Measurements from ENCODE around the gene CALML5. TPM values are rescaled to one million over a fixed set of nuclear protein-coding genes. Genes with fewer than 3 reads are reported as not detected.

Gene CALML5
- total and polyA plus RNA-seq, 9 of the 15 experiments (the other 6 are each of a cell fraction or from before 2014, with no cell fraction given) = not detected

DNA sequence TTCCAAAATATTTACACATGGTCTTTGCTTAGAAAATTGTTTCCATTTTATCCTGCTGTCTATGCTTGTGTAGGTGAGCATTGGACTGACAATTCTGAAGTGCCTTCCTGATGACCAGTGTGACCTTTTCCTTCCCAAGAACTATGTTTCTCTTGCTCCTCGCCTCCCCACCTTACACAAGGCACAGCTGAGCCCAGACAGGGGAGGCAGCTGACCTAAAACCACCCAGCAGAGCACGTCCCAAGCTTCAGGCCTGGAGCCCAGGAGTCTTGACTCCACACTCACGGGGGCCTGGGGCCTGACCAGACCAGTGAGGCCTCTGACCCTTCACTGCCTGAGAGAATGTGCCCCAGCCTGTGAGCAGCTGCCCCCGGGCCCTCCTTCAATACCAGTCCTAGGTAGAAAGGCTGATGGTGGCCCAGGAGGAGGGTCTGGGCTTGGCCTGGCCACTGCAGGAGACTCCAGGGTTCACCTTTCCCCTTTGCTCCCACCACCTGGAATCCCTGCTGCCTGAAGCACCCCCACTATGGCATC, 7.0 kb downstream of the CALML5 start:
- no peak overlapping the region for H3K4me3 ChIP-seq
- TF ChIP-seq POLR3G (IDR thresholded peaks at IDR 0.05; ENCODE audit: extremely low read depth, insufficient read length, insufficient replicate concordance) = no peak
- no peak for TF ChIP-seq ZNF444 (CRISPR knock-in tag; IDR thresholded peaks at IDR 0.05)
- TF ChIP-seq ZNF217 (CRISPR knock-in tag; IDR thresholded peaks at IDR 0.05) = no peak
- H3K4me1 ChIP-seq (replicated peaks in 1 of 2; ENCODE audit: control insufficient read depth in 2 of 2, insufficient read depth in 2 of 2, low read length in 2 of 2) = peaks cover 20 to 43% of the 10 kb centered on the region in 2 experiments
- CTCF ChIA-PET (ENCODE audit: low intra/inter-chr PET ratio) = no interaction called here
- POLR2A ChIA-PET = interaction anchor here (0.6 to 1.1 kb wide), 3 partner anchors 14 to 24 kb away, joined by 3 read pairs; no protein-coding TSS in a partner anchor
- 0 out of 2 replicates have a peak overlapping the region, but pooled peaks have one; percentile 40 for H2AFZ ChIP-seq (ENCODE audit: low read depth, low read length)
- no peaks in the 10 kb centered on the region for H3K36me3 ChIP-seq (ENCODE audit: control insufficient read depth, insufficient read depth, low read length)
- in situ Hi-C loops (cut with MboI) (no loop called here), intact Hi-C loops (cut with micrococcal nuclease) (no loop called here)
- FAIRE-seq (no peak), DNase-seq (ENCODE audit: extremely low read depth in 1 of 4, low spot score in 3 of 4) (no peak), ATAC-seq (no peak)
- H3K9me3 ChIP-seq (replicated peaks; ENCODE audit: control insufficient read depth, insufficient read depth, low read depth, low read length) = no peaks in the 10 kb centered on the region
- H3K27me3 ChIP-seq (ENCODE audit: control insufficient read depth in 2 of 2, insufficient read depth in 2 of 2, low read length in 2 of 2) = no peaks in the 10 kb centered on the region
- H3K9ac ChIP-seq (ENCODE audit: insufficient read depth in 1 of 2, low read depth in 2 of 2, low read length in 2 of 2) = peak overlapping the region in 1 of 2 experiments; percentile 33; a peak in 1 of 4 replicates
- H4K20me1 ChIP-seq (replicated peaks; ENCODE audit: control insufficient read depth, insufficient read depth, low read length) = no peaks in the 10 kb centered on the region
- no TSS peak for BruUV-seq (replicated peaks)
- H3K4me2 ChIP-seq (ENCODE audit: insufficient read depth, low read length) = no peak overlapping the region
- H3K27ac ChIP-seq (ENCODE audit: extremely low read depth, low read depth, low read length) = no peak overlapping the region
- H3K79me2 ChIP-seq (ENCODE audit: control insufficient read depth, insufficient read depth, low read length) = peaks cover 11% of the 10 kb centered on the region
- H3K9me1 ChIP-seq (ENCODE audit: control insufficient read depth, insufficient read depth, low read length) = no peaks in the 10 kb centered on the region
- WGBS (ENCODE audit: insufficient coverage, low coverage, missing lambda C conversion rate) = 58% methylated on average over 3 of the region's 4 CpGs

DNA sequence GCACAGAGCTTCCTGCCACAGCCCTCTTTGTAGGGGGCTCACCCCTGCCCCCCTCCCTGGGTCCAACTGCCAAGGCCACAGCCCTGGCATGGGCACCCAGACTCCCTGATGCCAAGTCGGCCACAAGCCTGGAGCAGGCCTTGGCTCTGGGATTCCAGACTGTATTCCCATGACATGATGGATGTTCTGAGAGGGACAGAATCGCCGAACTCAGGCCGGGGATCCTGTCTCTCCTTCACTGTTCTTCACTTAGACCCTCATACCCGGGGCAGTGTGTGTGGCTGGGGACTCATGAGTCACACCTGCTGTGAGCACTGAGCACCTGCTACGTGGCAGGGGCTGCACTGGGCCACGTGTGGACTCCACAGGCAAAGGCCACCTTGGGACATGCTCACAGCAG, 7.9 kb downstream of the CALML5 start:
- BruUV-seq (replicated peaks) = no TSS peak
- H3K4me1 ChIP-seq (replicated peaks in 1 of 2; ENCODE audit: control insufficient read depth in 2 of 2, insufficient read depth in 2 of 2, low read length in 2 of 2) = peaks cover 15 to 43% of the 10 kb centered on the region in 2 experiments
- H3K79me2 ChIP-seq (ENCODE audit: control insufficient read depth, insufficient read depth, low read length) = peaks cover 20% of the 10 kb centered on the region
- TF ChIP-seq, protein P1, sequence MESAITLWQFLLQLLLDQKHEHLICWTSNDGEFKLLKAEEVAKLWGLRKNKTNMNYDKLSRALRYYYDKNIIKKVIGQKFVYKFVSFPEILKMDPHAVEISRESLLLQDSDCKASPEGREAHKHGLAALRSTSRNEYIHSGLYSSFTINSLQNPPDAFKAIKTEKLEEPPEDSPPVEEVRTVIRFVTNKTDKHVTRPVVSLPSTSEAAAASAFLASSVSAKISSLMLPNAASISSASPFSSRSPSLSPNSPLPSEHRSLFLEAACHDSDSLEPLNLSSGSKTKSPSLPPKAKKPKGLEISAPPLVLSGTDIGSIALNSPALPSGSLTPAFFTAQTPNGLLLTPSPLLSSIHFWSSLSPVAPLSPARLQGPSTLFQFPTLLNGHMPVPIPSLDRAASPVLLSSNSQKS (CRISPR knock-in tag; IDR thresholded peaks at IDR 0.05) = no peak
- TF ChIP-seq MTF1 (CRISPR knock-in tag; IDR thresholded peaks at IDR 0.05; ENCODE audit: borderline replicate concordance) (no peak), ETV6 (IDR thresholded peaks at IDR 0.05; ENCODE audit: borderline replicate concordance in 1 of 2, low read depth in 2 of 2, low read length in 1 of 2) (no peak), ETV6 (CRISPR knock-in tag; IDR thresholded peaks at IDR 0.05; ENCODE audit: borderline replicate concordance) (no peak), TCFL5 (CRISPR knock-in tag; conservative IDR thresholded peaks at IDR 0.05) (no peak)
- TF ChIP-seq, protein P2, sequence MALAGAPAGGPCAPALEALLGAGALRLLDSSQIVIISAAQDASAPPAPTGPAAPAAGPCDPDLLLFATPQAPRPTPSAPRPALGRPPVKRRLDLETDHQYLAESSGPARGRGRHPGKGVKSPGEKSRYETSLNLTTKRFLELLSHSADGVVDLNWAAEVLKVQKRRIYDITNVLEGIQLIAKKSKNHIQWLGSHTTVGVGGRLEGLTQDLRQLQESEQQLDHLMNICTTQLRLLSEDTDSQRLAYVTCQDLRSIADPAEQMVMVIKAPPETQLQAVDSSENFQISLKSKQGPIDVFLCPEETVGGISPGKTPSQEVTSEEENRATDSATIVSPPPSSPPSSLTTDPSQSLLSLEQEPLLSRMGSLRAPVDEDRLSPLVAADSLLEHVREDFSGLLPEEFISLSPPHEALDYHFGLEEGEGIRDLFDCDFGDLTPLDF (CRISPR knock-in tag; IDR thresholded peaks at IDR 0.05) = no peak
- TF ChIP-seq, protein P3, sequence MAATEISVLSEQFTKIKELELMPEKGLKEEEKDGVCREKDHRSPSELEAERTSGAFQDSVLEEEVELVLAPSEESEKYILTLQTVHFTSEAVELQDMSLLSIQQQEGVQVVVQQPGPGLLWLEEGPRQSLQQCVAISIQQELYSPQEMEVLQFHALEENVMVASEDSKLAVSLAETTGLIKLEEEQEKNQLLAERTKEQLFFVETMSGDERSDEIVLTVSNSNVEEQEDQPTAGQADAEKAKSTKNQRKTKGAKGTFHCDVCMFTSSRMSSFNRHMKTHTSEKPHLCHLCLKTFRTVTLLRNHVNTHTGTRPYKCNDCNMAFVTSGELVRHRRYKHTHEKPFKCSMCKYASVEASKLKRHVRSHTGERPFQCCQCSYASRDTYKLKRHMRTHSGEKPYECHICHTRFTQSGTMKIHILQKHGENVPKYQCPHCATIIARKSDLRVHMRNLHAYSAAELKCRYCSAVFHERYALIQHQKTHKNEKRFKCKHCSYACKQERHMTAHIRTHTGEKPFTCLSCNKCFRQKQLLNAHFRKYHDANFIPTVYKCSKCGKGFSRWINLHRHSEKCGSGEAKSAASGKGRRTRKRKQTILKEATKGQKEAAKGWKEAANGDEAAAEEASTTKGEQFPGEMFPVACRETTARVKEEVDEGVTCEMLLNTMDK (IDR thresholded peaks at IDR 0.05; ENCODE audit: borderline replicate concordance, insufficient read depth, low read depth, low read length, poor library complexity, severe bottlenecking) = no peak

More for the DNA sequence above, 7.9 kb downstream of the CALML5 start:
- H3K4me3 ChIP-seq = no peak overlapping the region
- H3K27me3 ChIP-seq (ENCODE audit: control insufficient read depth in 2 of 2, insufficient read depth in 2 of 2, low read length in 2 of 2) = no peaks in the 10 kb centered on the region
- in situ Hi-C loops (cut with MboI) (no loop called here), intact Hi-C loops (cut with micrococcal nuclease) (no loop called here)
- H4K20me1 ChIP-seq (replicated peaks; ENCODE audit: control insufficient read depth, insufficient read depth, low read length) = no peaks in the 10 kb centered on the region
- no peak for FAIRE-seq
- ChIA-PET POLR2A (interaction anchor here (1.8 kb wide), 1 partner anchor 8 kb away, joined by 8 read pairs; the partner anchor contains the start of gene CALML5), CTCF (ENCODE audit: low intra/inter-chr PET ratio) (no interaction called here)
- no peaks in the 10 kb centered on the region for H3K9me3 ChIP-seq (replicated peaks; ENCODE audit: control insufficient read depth, insufficient read depth, low read depth, low read length)
- H3K9ac ChIP-seq (ENCODE audit: insufficient read depth in 1 of 2, low read depth in 2 of 2, low read length in 2 of 2) = peak overlapping the region in 1 of 2 experiments; percentile 5; a peak in 2 of 4 replicates
- H3K36me3 ChIP-seq (ENCODE audit: control insufficient read depth, insufficient read depth, low read length) = no peaks in the 10 kb centered on the region
- DNase-seq (ENCODE audit: extremely low read depth in 1 of 4, low spot score in 3 of 4) = no peak
- 66% methylated on average over 7 of the region's 7 CpGs for WGBS (ENCODE audit: insufficient coverage, low coverage, missing lambda C conversion rate)
- ATAC-seq = no peak
- no peaks in the 10 kb centered on the region for H3K9me1 ChIP-seq (ENCODE audit: control insufficient read depth, insufficient read depth, low read length)
- H3K4me2 ChIP-seq (ENCODE audit: insufficient read depth, low read length) = no peak overlapping the region
- 0 out of 2 replicates have a peak overlapping the region, but pooled peaks have one; percentile 19 for H2AFZ ChIP-seq (ENCODE audit: low read depth, low read length)
- H3K27ac ChIP-seq (ENCODE audit: extremely low read depth, low read depth, low read length) = no peak overlapping the region
